Measurements from ENCODE around the gene SPTBN1.

GRCh38 chr2:54475919-54476318, 19.8 kb downstream of the SPTBN1 start:
- TF ChIP-seq POLR2A (IDR thresholded peaks at IDR 0.05) (no peak), CTCF (IDR thresholded peaks at IDR 0.05) (no peak)
